Peyer's patch (tissue), 4 donors: ENCODE results near the gene IL1RN. TPM values are rescaled to one million over a fixed set of nuclear protein-coding genes. Genes with fewer than 3 reads are reported as not detected.
A peak's percentile ranks its signal among the peaks of the same experiment; 100 is the strongest.

ENCODE experiments used
- DNase-seq, 3 donors: peaks; one replicate each; pipeline ENCODE4 v3.0.0-alpha.2; 2017 to 2019
- H3K27ac ChIP-seq, 4 donors: fragments of 200-600 bp; sonication (generic); one replicate each; pipeline ENCODE4 v1.5.1; 2016 to 2019
- H3K27me3 ChIP-seq, 2 donors: fragments of 200-600 bp; sonication (generic); one replicate each; pipeline ENCODE4 v1.5.1; 2019
- H3K36me3 ChIP-seq, 3 donors: fragments of 200-600 bp; sonication (generic); one replicate each; pipeline ENCODE4 v1.5.1; 2016 to 2019
- H3K4me1 ChIP-seq, 4 donors: fragments of 200-600 bp; sonication (generic); one replicate each; pipeline ENCODE4 v1.5.1; 2016 to 2019
- H3K4me3 ChIP-seq, 4 donors: fragments of 200-600 bp; sonication (generic); 1 replicate in 3 of 4; 2 replicates in 1 of 4; pipeline ENCODE4 v1.5.1; 2016 to 2019; ENCODE audit warnings: mild to moderate bottlenecking in 1 of 4
- H3K9me3 ChIP-seq, 4 donors: fragments of 200-600 bp; sonication (generic); one replicate each; pipeline ENCODE4 v1.5.1; 2016 to 2019; ENCODE audit warnings: mild to moderate bottlenecking in 1 of 4
- CTCF ChIP-seq, 6 experiments: fragments of 450-650 bp in 4 of 6; fragments of 200-600 bp in 2 of 6; sonication (generic) in 1 of 6; IDR thresholded peaks; one replicate each; pipeline ENCODE4 v1.5.1; 2017 to 2019; ENCODE audit warnings: antibody characterized with exemption in 6 of 6, mild to moderate bottlenecking in 3 of 6, moderate library complexity in 1 of 6
- POLR2A ChIP-seq, 2 donors: fragments of 450-650 bp; IDR thresholded peaks; one replicate each; pipeline ENCODE4 v1.5.1; 2017; ENCODE audit warnings: antibody characterized with exemption in 2 of 2, mild to moderate bottlenecking in 2 of 2, moderate library complexity in 2 of 2
- total RNA-seq, 4 donors: library from RNA; depleted of rRNA; stranded (reverse); fragments of >200 nt; gene quantifications; one replicate each; pipeline ENCODE4 v1.1.0, GENCODE V29; 2016

The IL1RN gene
- total RNA-seq, 4 donors from 2014 or later: 8.0 to 42.7 (median 17.7) TPM; not detected in 1

GRCh38 chr2:113124984-113125855 is 2.2 kb upstream of the IL1RN start:
- TF ChIP-seq POLR2A (IDR thresholded peaks at IDR 0.05): no peak
- TF ChIP-seq CTCF (IDR thresholded peaks at IDR 0.05): no peak
- Histone ChIP-seq H3K9me3 (no peaks in the 10 kb centered on the region), H3K36me3 (no peaks in the 10 kb centered on the region), H3K27me3 (no peaks in the 10 kb centered on the region), H3K4me3 (no peak overlapping the region), H3K4me1 (peaks cover 0 to 11% (median 0%) of the 10 kb centered on the region in 4 donors), H3K27ac (no peak overlapping the region)
- DNase-seq: no peak

GRCh38 chr2:113127646-113128570 is 510 bp downstream of the IL1RN start:
- H3K4me3 ChIP-seq: peak overlapping the region in 1 of 4 donors; percentile 29
- peaks cover 0 to 11% (median 0%) of the 10 kb centered on the region in 4 donors for H3K4me1 ChIP-seq
- no peaks in the 10 kb centered on the region for H3K9me3 ChIP-seq
- H3K27ac ChIP-seq: no peak overlapping the region
- H3K27me3 ChIP-seq: no peaks in the 10 kb centered on the region
- H3K36me3 ChIP-seq: no peaks in the 10 kb centered on the region
- no peak for TF ChIP-seq POLR2A (IDR thresholded peaks at IDR 0.05)
- TF ChIP-seq CTCF (IDR thresholded peaks at IDR 0.05): no peak
- DNase-seq: no peak

GRCh38 chr2:113129519-113130078 is 2.2 kb downstream of the IL1RN start:
- Histone ChIP-seq H3K4me3 (no peak overlapping the region), H3K4me1 (peaks cover 0 to 5% (median 0%) of the 10 kb centered on the region in 4 donors), H3K36me3 (no peaks in the 10 kb centered on the region), H3K27me3 (no peaks in the 10 kb centered on the region), H3K27ac (no peak overlapping the region), H3K9me3 (no peaks in the 10 kb centered on the region)
- TF ChIP-seq CTCF (IDR thresholded peaks at IDR 0.05) (no peak), POLR2A (IDR thresholded peaks at IDR 0.05) (no peak)
- no peak for DNase-seq

GRCh38 chr2:113131352-113132185 is 4.2 kb downstream of the IL1RN start:
- no peak for DNase-seq
- no peaks in the 10 kb centered on the region for H3K27me3 ChIP-seq
- TF ChIP-seq CTCF (IDR thresholded peaks at IDR 0.05) (no peak), POLR2A (IDR thresholded peaks at IDR 0.05) (no peak)

More at GRCh38 chr2:113131352-113132185, 4.2 kb downstream of the IL1RN start:
- Histone ChIP-seq H3K27ac (no peak overlapping the region), H3K4me1 (no peaks in the 10 kb centered on the region), H3K4me3 (no peak overlapping the region), H3K36me3 (no peaks in the 10 kb centered on the region), H3K9me3 (no peaks in the 10 kb centered on the region)
